Heart right ventricle (tissue), 16 donors: ENCODE measurements around the gene QKI. TPM values are rescaled to one million over a fixed set of nuclear protein-coding genes. Genes with fewer than 3 reads are reported as not detected.

Experiments
- ATAC-seq, 8 donors: fragments of 200-7000 bp; cut with Tn5 transposase; one replicate each; pipeline ENCODE4 v1.9.1; 2020; ENCODE audit warnings: mild to moderate bottlenecking in 8 of 8, moderate library complexity in 8 of 8, moderate number of reproducible peaks in 1 of 8
- DNase-seq, 2 donors: peaks; one replicate each; pipeline ENCODE4 v3.0.0-alpha.2; 2020
- H3K27ac ChIP-seq, 10 donors: fragments of 200-600 bp; sonication (generic) in 2 of 10; one replicate each; pipeline versions ENCODE4 v1.5.0 to v1.8.0; 2020 to 2022; ENCODE audit warnings: mild to moderate bottlenecking in 3 of 10
- H3K27me3 ChIP-seq, 7 donors: fragments of 200-600 bp; one replicate each; pipeline ENCODE4 v1.8.0; 2021 to 2022; ENCODE audit warnings: mild to moderate bottlenecking in 2 of 7
- H3K36me3 ChIP-seq, 9 donors: fragments of 200-600 bp; sonication (generic) in 1 of 9; one replicate each; pipeline versions ENCODE4 v1.5.0 to v1.8.0; 2020 to 2022; ENCODE audit warnings: mild to moderate bottlenecking in 2 of 9
- H3K4me1 ChIP-seq, 9 donors: fragments of 200-600 bp; sonication (generic) in 1 of 9; one replicate each; pipeline versions ENCODE4 v1.5.0 to v1.8.0; 2020 to 2022; ENCODE audit warnings: mild to moderate bottlenecking in 4 of 9
- H3K4me3 ChIP-seq, 10 donors: fragments of 200-600 bp; sonication (generic) in 2 of 10; one replicate each; pipeline versions ENCODE4 v1.5.0 to v1.8.0; 2020 to 2022; ENCODE audit warnings: mild to moderate bottlenecking in 7 of 10, moderate library complexity in 2 of 10
- H3K9me3 ChIP-seq, 11 donors: fragments of 200-600 bp in 10 of 11; sonication (generic) in 2 of 11; one replicate each; pipeline versions ENCODE4 v1.5.0 to v1.8.0; 2013 to 2022; ENCODE audit warnings: mild to moderate bottlenecking in 2 of 11, control low read depth in 1 of 11, moderate library complexity in 1 of 11
- CTCF ChIP-seq, 9 donors: fragments of 200-600 bp; sonication (generic) in 2 of 9; IDR thresholded peaks; one replicate each; pipeline versions ENCODE4 v1.5.0 to v1.8.0; 2021 to 2022; ENCODE audit warnings: antibody characterized with exemption in 9 of 9, mild to moderate bottlenecking in 5 of 9, moderate library complexity in 1 of 9
- WGBS, 2 donors: extraction: QIAGEN DNeasy Blood & Tissue Kit; methylation state at CpG; one replicate each; pipeline ENCODE4 v1.1.7; 2013; ENCODE audit warnings: inconsistent platforms in 1 of 2; 5-methylcytosine and 5-hydroxymethylcytosine counted together
- intact Hi-C, 10 donors: fragments of 100-400 bp; cut with DNase I; formaldehyde crosslinking; loops; one replicate each; pipeline versions ENCODE4 v1.11.1 to v1.14.2; 2022
- polyA plus RNA-seq, 2 donors: library from polyadenylated mRNA; stranded (reverse); fragments of 200-250 nt; gene quantifications; one replicate each; pipeline ENCODE4 v1.2.3, GENCODE V29; 2013
- total RNA-seq, 10 donors: library from RNA; stranded (reverse); fragmentation: NEBNext Ultra II Directional in 3 of 10; extraction: Animal tissue kit (Norgen Biotek cat#: 25700) in 3 of 10; gene quantifications; one replicate each; pipeline versions ENCODE4 v1.2.1 to v1.2.4, GENCODE V29; 2021 to 2023
- donor health status: Arrhythmogenic right ventricular cardiomyopathy.
- donor health status: ischemic (EF 13 %, LVEDD 7.1; RV severe dilation, severe dysfunction).
- donor health status: healthy with polysubstance abuse.
- donor health status: DM: no; HTN: yes; CAD: no.
- donor health status: DM: no; HTN: no; CAD: no.
- donor health status: ischemic (EF 25% LVEDD 6.9; RV normal size, moderate dysfunction).
- donor health status: ischemic (EF 25% LVEDD 5.7; RV mildly dilated, moderate dysfunction).
- donor health status: healthy.
- donor health status: DM: yes; HTN: yes; CAD: no.
- donor health status: Ischemic cardiomyopathy.
- donor health status: ischemic (EF 35%, LVEDD 5.7; RV mildly dilated, moderate dysfunction).
- donor health status: nonischemic (EF 11% LVEDD 7.7; RV severe dilation, severe dysfunction).
- donor health status: DM: yes; HTN: yes; CAD: no.
- donor health status: PGD.
- donor health status: ischemic (EF 29% LVEDD 5.4; RV normal size, mild dysfunction).
- donor health status: nonischemic (EF 23%, LVEDD 6.1; RV moderate dilation, normal function).

QKI gene
- total and polyA plus RNA-seq, 12 donors, result 74.7 to 551 (median 493) TPM

GRCh38 chr6:163600331-163600730 lies 185.8 kb downstream of the QKI start:
- Histone ChIP-seq H3K27me3 (no peaks in the 10 kb centered on the region), H3K27ac (no peak overlapping the region), H3K36me3 (no peaks in the 10 kb centered on the region), H3K4me3 (no peak overlapping the region), H3K9me3 (peaks cover 0 to 7% (median 0%) of the 10 kb centered on the region in 11 donors), H3K4me1 (peaks cover 0 to 11% (median 0%) of the 10 kb centered on the region in 9 donors)
- intact Hi-C loops, result no loop called here
- WGBS, 2 donors, result 58 to 67% methylated on average over 5 of the region's 5 CpGs
- no peak for TF ChIP-seq CTCF (IDR thresholded peaks at IDR 0.05)
- no peak for DNase-seq
- ATAC-seq, result peak in 1 of 8 donors; percentile 34

- ATAC-seq (peak in 1 of 8 donors; percentile 23), DNase-seq (no peak)
- Histone ChIP-seq H3K27me3 (no peaks in the 10 kb centered on the region), H3K9me3 (peaks cover 0 to 7% (median 0%) of the 10 kb centered on the region in 11 donors), H3K4me1 (peaks cover 0 to 11% (median 0%) of the 10 kb centered on the region in 9 donors), H3K36me3 (no peaks in the 10 kb centered on the region), H3K4me3 (no peak overlapping the region), H3K27ac (no peak overlapping the region)
- TF ChIP-seq CTCF (IDR thresholded peaks at IDR 0.05), result no peak
- WGBS, 2 donors, result 95 to 96% methylated on average over 9 of the region's 9 CpGs
- intact Hi-C loops, result no loop called here
Measured at GRCh38 chr6:163600781-163601180, 186.3 kb downstream of the QKI start.

- no peak for ATAC-seq
- H3K27me3 ChIP-seq, result no peaks in the 10 kb centered on the region
- no peak overlapping the region for H3K4me3 ChIP-seq
- no peak for TF ChIP-seq CTCF (IDR thresholded peaks at IDR 0.05)
- H3K9me3 ChIP-seq, result peaks cover 0 to 5% (median 0%) of the 10 kb centered on the region in 11 donors
- WGBS, 2 donors, result 86 to 97% methylated on average over 14 of the region's 14 CpGs
- intact Hi-C loops, result no loop called here
- DNase-seq, result no peak
- no peak overlapping the region for H3K27ac ChIP-seq
- H3K36me3 ChIP-seq, result no peaks in the 10 kb centered on the region
- peaks cover 0 to 11% (median 0%) of the 10 kb centered on the region in 9 donors for H3K4me1 ChIP-seq
Measured at GRCh38 chr6:163602851-163603250, 188.3 kb downstream of the QKI start.

GRCh38 chr6:163603395-163603794 lies 188.9 kb downstream of the QKI start:
- 88 to 89% methylated on average over 2 of the region's 2 CpGs for WGBS, 2 donors
- ATAC-seq (no peak), DNase-seq (no peak)
- Histone ChIP-seq H3K36me3 (no peaks in the 10 kb centered on the region), H3K9me3 (peaks cover 0 to 5% (median 0%) of the 10 kb centered on the region in 11 donors), H3K27ac (no peak overlapping the region), H3K27me3 (no peaks in the 10 kb centered on the region), H3K4me3 (no peak overlapping the region), H3K4me1 (peaks cover 0 to 11% (median 0%) of the 10 kb centered on the region in 9 donors)
- intact Hi-C loops, result no loop called here
- no peak for TF ChIP-seq CTCF (IDR thresholded peaks at IDR 0.05)
